Left lung (tissue), 10 donors: ENCODE data around the gene GMEB2. TPM values are rescaled to one million over a fixed set of nuclear protein-coding genes. Genes with fewer than 3 reads are reported as not detected.

Experiments used
- ATAC-seq: fragments of 200-7000 bp; cut with Tn5 transposase; one replicate; pipeline ENCODE4 v1.9.1; 2020; ENCODE audit warnings: moderate library complexity
- DNase-seq, 4 donors: peaks; one replicate each; pipeline ENCODE4 v3.0.0-alpha.2; 2013 to 2020
- H3K27ac ChIP-seq, 2 donors: fragments of 200-600 bp; sonication (generic) in 1 of 2; one replicate each; pipeline versions ENCODE4 v1.5.0 to v1.8.0; 2020 to 2021
- H3K27me3 ChIP-seq, 2 donors: fragments of 200-600 bp; sonication (generic) in 1 of 2; one replicate each; pipeline versions ENCODE4 v1.5.0 to v1.8.0; 2020 to 2021
- H3K36me3 ChIP-seq, 2 donors: fragments of 200-600 bp; sonication (generic) in 1 of 2; one replicate each; pipeline versions ENCODE4 v1.5.0 to v1.8.0; 2020 to 2021
- H3K4me1 ChIP-seq, 2 donors: fragments of 200-600 bp; one replicate each; pipeline ENCODE4 v1.8.0; 2021
- H3K4me3 ChIP-seq, 2 donors: fragments of 200-600 bp; sonication (generic) in 1 of 2; one replicate each; pipeline versions ENCODE4 v1.5.0 to v1.8.0; 2020 to 2021; ENCODE audit warnings: mild to moderate bottlenecking in 1 of 2
- H3K9me3 ChIP-seq, 2 donors: fragments of 200-600 bp; sonication (generic) in 1 of 2; one replicate each; pipeline versions ENCODE4 v1.5.0 to v1.8.0; 2020 to 2021
- intact Hi-C, 2 donors: fragments of 100-400 bp; cut with DNase I; formaldehyde crosslinking; loops; one replicate each; pipeline versions ENCODE4 v1.11.2 to v1.14.2; 2022
- polyA plus RNA-seq, 6 donors: library from polyadenylated mRNA; unstranded; fragments of 120-200 nt; gene quantifications; one replicate each; pipeline ENCODE4 v1.2.1, GENCODE V29; 2013; ENCODE audit not compliant: insufficient read length in 6 of 6
- total RNA-seq, 2 donors: library from RNA; stranded (reverse); fragmentation: NEBNext Ultra II Directional; extraction: Animal tissue kit (Norgen Biotek cat#: 25700); gene quantifications; one replicate each; pipeline ENCODE4 v1.2.1, GENCODE V29; 2021
- TF ChIP-seq, protein P1 (sequence below), 2 donors: fragments of 200-600 bp; sonication (generic) in 1 of 2; IDR thresholded peaks; one replicate each; pipeline versions ENCODE4 v1.5.0 to v1.8.0; 2021; ENCODE audit warnings: antibody characterized with exemption in 2 of 2
- donor health status: DM: no; HTN: yes; CAD: no.
- donor health status: DM: no; HTN: no; CAD: no.

Gene GMEB2
- total and polyA plus RNA-seq, 8 donors = 8.1 to 12.4 (median 10.2) TPM

DNA sequence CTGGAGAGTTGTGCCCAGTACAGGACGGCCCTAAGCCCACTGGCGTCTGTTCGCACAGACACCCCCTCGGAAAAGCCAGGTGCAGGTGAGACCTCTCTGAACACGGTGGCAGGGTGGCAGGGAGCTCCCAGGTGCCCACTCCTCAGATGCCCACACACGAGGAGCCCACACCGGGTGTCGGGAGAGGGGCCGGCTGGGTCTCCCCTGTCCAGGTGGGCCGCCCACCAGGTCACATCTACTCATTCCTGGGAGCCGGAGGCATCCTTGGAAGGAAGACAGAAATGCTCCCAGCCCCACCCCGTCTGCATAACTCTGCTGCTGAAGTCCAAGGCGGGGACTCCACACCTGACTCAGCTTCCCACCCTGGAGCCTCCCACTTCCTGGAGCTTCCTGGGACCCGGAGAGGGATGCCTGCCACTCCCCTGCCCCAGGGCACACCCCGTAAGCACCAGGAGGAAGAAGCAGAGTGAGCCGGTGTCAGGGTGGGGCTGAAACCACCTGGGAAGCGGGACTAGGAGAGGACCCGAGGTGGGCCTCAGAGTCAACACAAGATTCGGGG lies 81.9 kb downstream of the GMEB2 start:
- TF ChIP-seq, protein P1, sequence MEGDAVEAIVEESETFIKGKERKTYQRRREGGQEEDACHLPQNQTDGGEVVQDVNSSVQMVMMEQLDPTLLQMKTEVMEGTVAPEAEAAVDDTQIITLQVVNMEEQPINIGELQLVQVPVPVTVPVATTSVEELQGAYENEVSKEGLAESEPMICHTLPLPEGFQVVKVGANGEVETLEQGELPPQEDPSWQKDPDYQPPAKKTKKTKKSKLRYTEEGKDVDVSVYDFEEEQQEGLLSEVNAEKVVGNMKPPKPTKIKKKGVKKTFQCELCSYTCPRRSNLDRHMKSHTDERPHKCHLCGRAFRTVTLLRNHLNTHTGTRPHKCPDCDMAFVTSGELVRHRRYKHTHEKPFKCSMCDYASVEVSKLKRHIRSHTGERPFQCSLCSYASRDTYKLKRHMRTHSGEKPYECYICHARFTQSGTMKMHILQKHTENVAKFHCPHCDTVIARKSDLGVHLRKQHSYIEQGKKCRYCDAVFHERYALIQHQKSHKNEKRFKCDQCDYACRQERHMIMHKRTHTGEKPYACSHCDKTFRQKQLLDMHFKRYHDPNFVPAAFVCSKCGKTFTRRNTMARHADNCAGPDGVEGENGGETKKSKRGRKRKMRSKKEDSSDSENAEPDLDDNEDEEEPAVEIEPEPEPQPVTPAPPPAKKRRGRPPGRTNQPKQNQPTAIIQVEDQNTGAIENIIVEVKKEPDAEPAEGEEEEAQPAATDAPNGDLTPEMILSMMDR (IDR thresholded peaks at IDR 0.05) = no peak
- H3K9me3 ChIP-seq = no peaks in the 10 kb centered on the region
- intact Hi-C loops = no loop called here
- no peak overlapping the region for H3K4me3 ChIP-seq
- H3K27me3 ChIP-seq = peaks cover 18 to 62% of the 10 kb centered on the region in 2 donors
- no peaks in the 10 kb centered on the region for H3K4me1 ChIP-seq
- H3K27ac ChIP-seq = no peak overlapping the region
- DNase-seq (no peak), ATAC-seq (peak; percentile 10)
- H3K36me3 ChIP-seq = no peaks in the 10 kb centered on the region

DNA sequence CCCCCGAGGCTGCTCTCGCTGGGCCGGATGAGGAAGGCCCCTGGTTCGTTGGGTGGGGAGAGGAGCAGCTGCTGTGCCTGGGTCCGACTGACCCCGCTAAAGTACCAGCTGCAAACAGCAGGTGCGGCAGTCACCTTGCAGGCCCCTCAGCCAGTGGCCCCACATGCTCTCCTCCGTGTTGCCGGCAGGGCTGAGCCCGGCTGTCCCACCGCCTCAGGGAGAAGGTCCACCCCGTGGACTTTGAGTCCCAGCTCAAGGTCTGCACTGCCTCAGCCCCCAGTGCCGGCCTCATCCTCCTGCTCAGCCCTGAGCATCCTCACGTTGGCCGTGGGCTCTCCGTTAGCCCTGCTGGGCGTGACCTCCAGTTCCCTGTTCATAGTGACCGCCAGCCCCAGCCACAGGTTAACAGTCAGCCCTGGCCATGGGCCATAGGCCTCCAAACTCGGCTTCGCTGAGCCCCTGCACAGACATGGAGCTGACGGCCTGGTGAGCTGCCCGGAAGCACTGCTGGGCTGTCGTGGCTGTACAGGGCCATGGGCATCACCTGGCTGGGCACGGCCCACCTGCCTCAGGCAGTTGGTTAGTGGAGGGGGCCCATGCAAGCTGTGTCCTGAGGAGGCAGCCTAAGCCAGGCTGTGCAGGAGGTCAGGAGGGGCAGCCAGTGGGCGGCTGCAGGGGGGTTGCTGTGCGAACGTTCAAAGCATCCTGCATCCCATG lies 82.5 kb downstream of the GMEB2 start:
- Histone ChIP-seq H3K9me3 (no peaks in the 10 kb centered on the region), H3K4me3 (no peak overlapping the region), H3K27ac (no peak overlapping the region), H3K4me1 (no peaks in the 10 kb centered on the region), H3K36me3 (no peaks in the 10 kb centered on the region), H3K27me3 (peaks cover 18 to 55% of the 10 kb centered on the region in 2 donors)
- no peak for DNase-seq
- intact Hi-C loops = no loop called here
- ATAC-seq = no peak
- TF ChIP-seq, protein P1 (IDR thresholded peaks at IDR 0.05) = no peak

DNA sequence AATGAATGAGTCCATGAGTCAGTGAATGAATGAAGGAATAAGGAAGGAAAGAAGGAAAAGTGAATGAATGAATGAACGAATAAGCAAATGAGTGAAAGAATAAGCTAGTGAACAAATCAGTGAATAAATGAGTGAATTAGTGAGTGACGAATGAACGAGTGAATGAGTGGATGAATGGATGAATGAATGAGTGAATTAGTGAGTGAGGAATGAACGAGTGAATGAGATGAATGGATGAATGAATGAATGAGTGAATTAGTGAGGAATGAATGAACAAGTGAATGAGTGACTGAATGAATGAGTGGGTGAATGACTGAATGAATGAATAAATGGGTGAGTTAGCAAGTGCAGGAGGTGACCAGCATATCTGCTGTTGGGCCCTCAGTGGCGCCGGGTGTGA lies 83.2 kb downstream of the GMEB2 start:
- H3K4me1 ChIP-seq = peaks cover 0 to 4% of the 10 kb centered on the region in 2 donors
- ATAC-seq = no peak
- H3K27me3 ChIP-seq = peaks cover 16 to 49% of the 10 kb centered on the region in 2 donors
- DNase-seq = no peak
- intact Hi-C loops = no loop called here
- no peaks in the 10 kb centered on the region for H3K36me3 ChIP-seq
- no peak overlapping the region for H3K4me3 ChIP-seq
- no peak overlapping the region for H3K27ac ChIP-seq
- no peaks in the 10 kb centered on the region for H3K9me3 ChIP-seq
- TF ChIP-seq, protein P1 (IDR thresholded peaks at IDR 0.05) = no peak

DNA sequence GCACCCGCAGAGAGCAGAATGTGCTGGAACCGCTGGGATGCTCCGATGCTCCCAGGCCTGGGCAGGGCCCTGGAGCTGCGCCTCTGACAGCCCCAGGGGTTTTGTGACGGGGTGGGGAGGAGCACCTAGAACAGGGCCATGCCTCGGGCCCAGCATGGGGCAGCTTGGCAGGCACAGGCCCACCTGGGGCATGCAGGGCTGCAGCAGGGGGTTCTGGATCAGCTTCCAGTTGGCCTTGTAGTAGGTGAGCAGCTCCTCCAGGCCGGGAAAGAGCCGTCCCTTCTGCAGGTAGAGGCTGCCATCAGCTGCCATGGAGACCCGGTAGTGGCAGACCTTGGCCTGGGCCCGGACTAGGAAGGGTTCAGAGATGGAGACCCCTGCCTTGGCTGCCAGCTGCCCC lies 83.8 kb downstream of the GMEB2 start:
- Histone ChIP-seq H3K4me3 (no peak overlapping the region), H3K36me3 (no peaks in the 10 kb centered on the region), H3K27me3 (peaks cover 10 to 42% of the 10 kb centered on the region in 2 donors), H3K9me3 (no peaks in the 10 kb centered on the region), H3K4me1 (peaks cover 4 to 10% of the 10 kb centered on the region in 2 donors), H3K27ac (no peak overlapping the region)
- intact Hi-C loops = no loop called here
- no peak for DNase-seq
- no peak for ATAC-seq
- TF ChIP-seq, protein P1 (IDR thresholded peaks at IDR 0.05) = no peak

DNA sequence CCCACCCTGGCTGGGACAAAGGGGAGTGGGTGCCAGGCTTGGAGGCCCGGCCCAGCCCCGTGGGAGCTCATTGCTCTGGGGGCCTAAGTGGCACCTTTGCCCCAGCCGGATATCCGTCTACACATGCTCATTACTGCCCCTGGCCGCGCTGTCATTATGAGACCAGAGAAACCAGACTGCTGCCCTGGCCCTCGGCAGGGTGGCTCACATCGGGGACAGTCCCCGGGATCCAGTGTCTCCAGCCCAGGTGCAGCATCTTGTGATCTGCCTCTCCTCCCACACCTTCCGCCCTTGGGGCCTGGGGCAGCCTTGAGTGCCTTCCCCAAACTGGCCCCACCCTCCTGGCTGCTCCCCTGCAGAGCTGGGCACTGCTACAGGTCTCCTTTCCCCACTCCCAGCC lies 84.2 kb downstream of the GMEB2 start:
- H3K9me3 ChIP-seq = no peaks in the 10 kb centered on the region
- H3K27me3 ChIP-seq = peaks cover 6 to 38% of the 10 kb centered on the region in 2 donors
- intact Hi-C loops = no loop called here
- DNase-seq = no peak
- no peak for ATAC-seq
- H3K36me3 ChIP-seq = no peaks in the 10 kb centered on the region
- no peak overlapping the region for H3K27ac ChIP-seq
- TF ChIP-seq, protein P1 (IDR thresholded peaks at IDR 0.05) = no peak
- peaks cover 4 to 14% of the 10 kb centered on the region in 2 donors for H3K4me1 ChIP-seq
- H3K4me3 ChIP-seq = no peak overlapping the region
